ENCODE results near the gene VWA3B.
"Not testable (repeated sequence)": the region's sequence is repeated elsewhere in the genome, so short reads cannot be mapped to it uniquely, and the experiment has no call there.

VWA3B gene

GRCh38 chr2:98297817-98298682, 211.1 kb downstream of the VWA3B start:
- no peak for DNase-seq (ENCODE audit: low read depth)

DNA sequence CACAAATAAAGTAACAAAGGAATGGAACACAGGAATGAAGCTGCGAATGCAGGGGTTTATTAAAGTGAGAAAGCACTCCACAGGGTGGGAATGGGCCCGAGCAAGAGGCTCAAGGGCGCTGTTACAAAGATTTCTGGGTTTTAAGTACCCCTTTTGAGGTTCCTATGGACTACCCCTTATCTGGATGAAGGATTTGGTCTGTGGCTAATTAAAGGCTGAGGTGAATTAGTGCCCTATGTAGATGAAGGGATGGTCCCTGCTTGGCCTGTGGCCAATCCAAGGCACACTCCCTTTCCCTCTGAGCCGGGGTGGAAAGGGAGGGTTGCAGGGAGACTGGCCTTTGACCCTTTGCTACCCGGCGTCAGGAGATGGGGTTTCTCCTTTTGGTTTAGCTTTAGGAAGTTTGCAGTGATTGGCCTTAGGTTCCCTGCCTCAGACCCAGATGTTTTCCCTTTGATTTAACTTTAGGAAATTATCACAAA, 211.8 kb downstream of the VWA3B start:
- DNase-seq (ENCODE audit: low read depth): no peak

DNA sequence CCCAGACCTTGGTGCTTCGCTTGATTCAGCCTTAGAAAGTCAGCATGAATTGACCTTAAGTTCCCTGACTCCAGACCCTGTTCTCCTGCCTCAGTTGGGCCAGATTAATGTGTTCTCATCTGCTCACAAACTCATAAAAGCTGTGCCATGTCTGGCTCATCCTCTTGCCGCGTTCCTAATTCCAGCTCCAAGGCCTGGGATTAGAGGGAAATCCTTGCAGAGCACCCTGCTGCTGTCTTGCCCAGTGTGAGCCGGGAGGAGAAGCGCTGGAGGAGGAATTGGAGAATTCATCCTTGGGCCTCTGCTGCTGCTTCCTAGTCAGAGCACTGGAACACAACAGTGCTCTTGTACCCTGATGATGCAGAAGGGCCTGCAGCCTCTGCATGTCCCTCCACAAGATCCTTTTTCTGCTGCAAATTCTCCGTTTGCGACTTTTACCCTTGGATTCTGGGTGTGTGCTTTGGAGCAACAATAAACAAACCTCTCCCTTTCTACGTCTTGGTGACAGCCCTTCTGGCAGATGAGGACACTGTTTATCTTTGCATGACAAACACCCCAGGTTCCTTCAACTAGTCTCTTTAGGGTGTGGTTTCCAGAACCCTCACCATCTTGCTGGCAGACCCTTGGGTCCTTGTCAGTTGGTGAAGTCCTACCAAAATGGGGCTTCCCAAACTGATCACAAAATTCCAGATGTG, 212.4 kb downstream of the VWA3B start:
- no peak for DNase-seq (ENCODE audit: low read depth)

DNA sequence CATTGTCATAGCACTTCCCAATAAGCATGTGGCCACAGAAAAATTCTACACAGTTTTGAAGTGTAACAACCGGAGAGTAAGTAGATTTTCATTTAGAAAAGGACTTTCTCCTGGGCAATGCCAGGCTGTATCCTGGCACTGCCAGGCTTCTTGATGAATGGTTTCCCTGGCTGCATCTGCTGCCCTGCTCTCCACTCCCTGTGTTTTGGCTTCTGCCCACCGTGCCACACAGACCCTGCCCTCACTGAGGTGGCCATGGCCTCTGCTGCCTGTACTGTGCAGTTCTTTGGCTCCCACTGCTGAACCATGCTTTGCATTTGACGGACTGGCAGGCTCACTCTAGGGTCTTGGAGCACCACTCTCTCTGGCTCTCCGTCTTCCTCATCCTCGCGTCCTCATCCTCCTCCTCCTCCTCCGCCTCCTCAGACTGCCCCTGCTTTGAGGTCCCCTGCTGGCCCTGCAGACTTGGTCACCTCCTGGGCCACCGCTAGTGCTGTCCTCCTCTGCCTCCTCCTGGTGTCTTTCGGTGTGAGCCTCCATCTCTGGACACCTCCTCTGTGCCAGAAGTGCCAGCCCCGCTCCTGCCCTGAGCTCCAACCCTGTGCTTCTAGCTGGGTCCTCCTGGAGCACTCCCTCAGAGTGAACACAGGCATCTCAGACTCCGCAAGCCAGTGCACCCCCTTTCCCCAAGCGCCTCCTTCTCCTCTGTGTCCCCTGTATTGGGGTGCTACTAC, 213.3 kb downstream of the VWA3B start:
- DNase-seq (ENCODE audit: low read depth): no peak

GRCh38 chr2:98301469-98301868, 214.5 kb downstream of the VWA3B start:
- no peak for DNase-seq (ENCODE audit: low read depth)

- DNase-seq (ENCODE audit: low read depth): not testable (repeated sequence)
These were observed 220.2 kb downstream of the VWA3B start for GRCh38 chr2:98307131-98307696.

GRCh38 chr2:98308068-98308467, 221.1 kb downstream of the VWA3B start:
- DNase-seq (ENCODE audit: low read depth): no peak

DNA sequence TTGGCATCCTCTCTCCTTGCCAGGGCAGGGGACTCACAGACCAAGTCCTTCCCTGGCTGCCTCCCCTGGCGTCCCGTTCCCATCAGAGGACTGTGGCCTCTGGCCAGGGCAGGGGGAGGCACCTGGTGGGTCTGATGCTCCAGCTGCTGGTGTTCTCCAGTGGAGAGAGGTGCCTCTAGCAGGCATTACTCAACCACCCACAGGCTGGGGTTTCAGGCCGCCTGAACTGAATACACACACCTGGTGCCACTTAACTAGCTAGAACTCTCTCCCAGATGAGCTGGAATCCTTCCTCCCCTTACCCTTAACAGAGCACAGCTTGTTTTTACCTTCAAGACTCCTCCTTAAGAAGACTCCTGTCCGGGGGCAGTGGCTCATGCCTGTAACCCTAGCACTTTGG, 221.6 kb downstream of the VWA3B start:
- no peak for DNase-seq (ENCODE audit: low read depth)

DNA sequence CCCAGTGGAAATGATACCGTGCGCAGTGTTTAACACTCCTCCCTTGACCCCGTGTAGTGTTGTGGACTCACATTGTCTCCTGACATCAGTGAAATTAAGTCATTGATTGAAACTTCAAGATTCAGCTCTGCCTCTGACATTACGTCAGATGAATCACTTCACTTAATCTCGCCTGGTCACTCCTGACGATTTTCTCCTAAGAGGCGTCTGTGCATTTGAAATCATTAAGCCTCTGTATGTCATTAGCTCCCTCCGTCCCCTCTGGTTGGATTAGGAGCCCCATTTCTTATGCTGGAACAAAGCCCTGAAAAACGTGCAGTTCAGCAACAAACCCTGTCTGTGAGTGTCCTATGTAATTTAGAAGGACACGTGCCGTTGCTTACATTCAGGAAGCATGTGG, 222.6 kb downstream of the VWA3B start:
- DNase-seq (ENCODE audit: low read depth): no peak

GRCh38 chr2:98310010-98310409, 223.0 kb downstream of the VWA3B start:
- DNase-seq (ENCODE audit: low read depth): no peak

GRCh38 chr2:98311090-98311489, 224.1 kb downstream of the VWA3B start:
- DNase-seq (ENCODE audit: low read depth): no peak

- no peak for DNase-seq (ENCODE audit: low read depth)
These were observed 225.0 kb downstream of the VWA3B start for GRCh38 chr2:98311771-98312545.

DNA sequence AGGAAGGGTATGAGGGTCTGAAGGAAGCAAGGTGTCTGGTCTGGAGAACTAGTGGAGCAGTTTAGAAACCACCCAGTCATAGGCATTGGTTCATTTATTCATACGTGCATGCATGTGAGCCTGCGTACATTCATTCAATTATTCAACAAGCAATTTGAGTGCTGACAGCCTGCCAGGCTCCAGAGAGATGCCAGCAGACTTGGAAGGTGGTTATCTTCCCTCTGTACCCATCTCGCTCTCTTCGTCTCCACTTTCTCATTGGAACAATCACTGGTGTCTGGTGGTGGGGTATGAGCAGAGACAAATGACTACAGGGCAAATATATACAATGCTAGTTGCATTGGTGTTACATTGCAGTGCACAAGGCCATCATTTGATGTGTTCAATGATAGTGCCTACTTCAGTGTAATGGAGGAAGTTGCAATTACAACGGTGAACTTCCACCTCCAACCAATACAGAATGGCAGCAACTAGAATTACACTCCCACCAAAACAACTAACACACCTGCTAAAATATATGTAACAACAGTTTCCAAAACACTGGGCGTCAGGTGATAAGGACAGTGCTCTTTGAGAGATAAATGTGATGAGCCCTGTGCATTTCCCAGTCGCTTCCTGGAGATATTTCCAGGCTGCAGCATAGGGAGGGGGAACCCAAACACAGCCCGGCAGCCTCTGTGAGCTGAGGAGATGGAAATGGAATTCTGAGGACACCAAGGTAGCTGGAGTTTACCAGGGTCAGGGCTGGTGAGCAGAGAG, 226.7 kb downstream of the VWA3B start:
- no peak for DNase-seq (ENCODE audit: low read depth)

DNA sequence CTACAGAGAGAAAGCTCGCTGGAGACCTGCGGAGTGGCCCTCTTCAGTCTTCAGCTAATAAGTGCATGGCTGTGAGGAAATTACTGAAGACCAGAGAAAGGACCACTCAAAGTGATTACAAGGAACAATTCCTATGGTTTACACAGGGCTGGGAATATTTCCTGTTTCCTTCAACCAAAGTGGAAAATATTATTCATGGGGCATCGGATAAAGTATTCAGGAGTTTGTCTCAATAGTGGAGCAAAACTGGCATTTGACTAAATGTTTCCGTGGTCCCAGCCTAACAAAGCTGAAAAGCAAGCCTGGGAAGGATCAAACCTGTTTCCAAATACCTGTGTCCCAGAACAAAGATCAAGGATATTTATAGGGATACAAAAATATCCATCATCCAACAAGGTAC, 227.3 kb downstream of the VWA3B start:
- DNase-seq (ENCODE audit: low read depth): no peak

GRCh38 chr2:98315957-98316356, 229.0 kb downstream of the VWA3B start:
- no peak for DNase-seq (ENCODE audit: low read depth)

- no peak for DNase-seq (ENCODE audit: low read depth)
These were observed 230.2 kb downstream of the VWA3B start for GRCh38 chr2:98317214-98317613.

- not testable (repeated sequence) for DNase-seq (ENCODE audit: low read depth)
These were observed 233.2 kb downstream of the VWA3B start for GRCh38 chr2:98320171-98320570.

- DNase-seq (ENCODE audit: low read depth): no peak
These were observed 237.2 kb downstream of the VWA3B start for GRCh38 chr2:98324181-98324580.

DNA sequence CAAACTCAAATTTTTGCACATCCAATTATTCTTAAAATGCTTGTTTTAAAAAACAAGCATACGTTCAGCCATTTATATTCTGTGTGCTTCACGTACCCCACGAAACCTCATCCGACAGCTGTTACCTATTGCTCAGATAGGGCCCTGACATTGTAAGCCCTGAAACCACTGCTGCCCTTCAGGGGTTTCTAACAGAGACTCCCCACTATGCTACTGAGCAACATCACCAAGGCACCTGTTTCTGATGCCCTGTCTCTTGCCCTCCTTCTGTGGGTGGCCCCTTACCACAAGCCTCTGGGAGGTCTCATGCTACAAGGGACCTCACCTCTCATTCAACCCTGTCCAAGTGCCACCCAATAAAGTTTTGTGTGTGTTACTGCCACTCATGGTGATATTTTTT, 240.8 kb downstream of the VWA3B start:
- DNase-seq (ENCODE audit: low read depth): no peak

DNA sequence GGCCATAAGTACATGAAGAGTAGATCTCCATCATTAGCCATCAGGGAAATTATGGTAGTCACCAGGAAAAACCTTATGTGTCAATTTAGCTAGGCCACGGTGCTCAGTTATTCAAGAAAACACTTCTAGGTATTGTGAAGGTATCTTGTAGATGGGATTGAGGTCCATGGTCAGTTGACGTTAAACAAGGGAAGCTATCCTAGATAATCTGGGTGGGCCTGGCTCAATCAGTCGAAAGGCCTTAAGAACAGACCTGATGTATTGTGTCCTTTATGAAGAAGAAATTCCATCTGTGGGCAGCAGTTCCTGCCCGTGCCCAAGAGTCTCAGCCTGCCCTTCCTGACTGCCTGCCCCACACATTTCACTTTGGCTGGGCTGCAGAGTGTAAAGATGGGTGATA, 242.6 kb downstream of the VWA3B start:
- DNase-seq (ENCODE audit: low read depth): no peak

DNA sequence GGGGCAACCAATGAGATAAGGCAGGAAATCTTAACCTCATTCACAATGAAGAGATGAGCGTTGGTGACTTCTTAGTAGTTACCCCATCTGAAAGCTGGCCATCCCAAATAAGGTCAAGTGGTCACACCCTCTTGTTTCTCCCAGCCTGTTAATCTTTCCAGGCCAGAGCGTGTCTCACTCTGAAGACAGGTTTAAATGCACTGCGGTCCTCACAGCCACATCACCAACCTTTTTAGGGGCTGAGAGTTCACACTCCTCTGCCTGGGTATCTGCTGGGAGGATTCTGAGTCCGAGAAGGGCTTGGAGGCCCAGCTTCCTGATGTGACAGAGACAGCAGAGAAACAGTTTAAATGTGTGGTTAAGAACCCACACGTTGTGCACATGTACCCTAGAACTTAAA, 246.0 kb downstream of the VWA3B start:
- DNase-seq (ENCODE audit: low read depth): no peak

All from activated gamma-delta T cell treated with anti-CD3 and anti-CD28 coated beads, Interleukin-2, amount 50 U/mL, for 16 hours (primary cell).